WTC11 (cell line): ENCODE measurements around the gene SLK. TPM values are rescaled to one million over a fixed set of nuclear protein-coding genes. Genes with fewer than 3 reads are reported as not detected.
A peak's percentile ranks its signal among the peaks of the same experiment; 100 is the strongest.

Source experiments
- ATAC-seq: fragments of 200-7000 bp; cut with Tn5 transposase; 2 replicates; pipeline ENCODE4 v1.10.0; 2021; ENCODE audit warnings: mild to moderate bottlenecking, moderate library complexity
- CTCF ChIA-PET: fragments of 300-600 bp; sonication (Branson Sonifier 250); formaldehyde crosslinking; loops from one replicate; lab custom pipeline; 2021; ENCODE audit warnings: antibody characterized with exemption; lab: Charles Lee
- POLR2A ChIA-PET: fragments of 350-600 bp; sonication (Branson Sonifier 250); formaldehyde crosslinking; loops from one replicate; lab custom pipeline; 2021; ENCODE audit warnings: antibody characterized with exemption; lab: Charles Lee
- DNase-seq: peaks from one replicate; pipeline ENCODE4 v3.0.0; 2021; ENCODE audit warnings: low spot score
- H3K27ac Mint-ChIP-seq: 2 replicates; pipeline ENCODE4 v1.8.0; 2021; ENCODE audit warnings: mixed read lengths
- H3K27me3 Mint-ChIP-seq: 2 replicates; pipeline ENCODE4 v1.8.0; 2021; ENCODE audit warnings: low read depth, mild to moderate bottlenecking, moderate library complexity, mixed read lengths
- H3K36me3 Mint-ChIP-seq: 2 replicates; pipeline ENCODE4 v1.8.0; 2021; ENCODE audit warnings: mixed read lengths
- H3K4me1 Mint-ChIP-seq: 2 replicates; pipeline ENCODE4 v1.8.0; 2022; ENCODE audit warnings: mixed read lengths
- H3K4me3 Mint-ChIP-seq: 2 replicates; pipeline ENCODE4 v1.8.0; 2021; ENCODE audit warnings: mild to moderate bottlenecking, moderate library complexity, mixed read lengths
- H3K9me3 Mint-ChIP-seq: 2 replicates; pipeline ENCODE4 v1.8.0; 2021; ENCODE audit warnings: mixed read lengths
- ELF4 ChIP-seq: sonication (generic); formaldehyde crosslinking; IDR thresholded peaks from 2 replicates; pipeline ENCODE4 v1.8.1; 2022; ENCODE audit warnings: low read depth, mild to moderate bottlenecking, moderate library complexity, missing genetic modification reagents
- EMX1 ChIP-seq: fragments of 250-450 bp; sonication (Bioruptor Pico); IDR thresholded peaks from 2 replicates; pipeline ENCODE4 v1.8.0; 2021; ENCODE audit warnings: mild to moderate bottlenecking
- ESRRA ChIP-seq: sonication (generic); formaldehyde crosslinking; IDR thresholded peaks from 2 replicates; pipeline ENCODE4 v1.8.1; 2022; ENCODE audit warnings: mild to moderate bottlenecking, missing genetic modification reagents, borderline replicate concordance
- FOXJ3 ChIP-seq: sonication (generic); formaldehyde crosslinking; IDR thresholded peaks from 2 replicates; pipeline ENCODE4 v1.9.0; 2021; ENCODE audit warnings: missing genetic modification reagents, mild to moderate bottlenecking, borderline replicate concordance
- GABPB1 ChIP-seq: sonication (generic); formaldehyde crosslinking; IDR thresholded peaks from 2 replicates; pipeline ENCODE4 v1.8.1; 2023; ENCODE audit warnings: mild to moderate bottlenecking, missing genetic modification reagents
- GRHL2 ChIP-seq: fragments of 250-450 bp; sonication (Bioruptor Pico); IDR thresholded peaks from 2 replicates; pipeline ENCODE4 v1.8.0; 2022; ENCODE audit warnings: mild to moderate bottlenecking, moderate library complexity; ENCODE audit not compliant: insufficient replicate concordance, severe bottlenecking
- GTF2I ChIP-seq: fragments of 250-450 bp; sonication (Bioruptor Pico); conservative IDR thresholded peaks from 2 replicates; pipeline ENCODE4 v1.4.0; 2021; ENCODE audit warnings: mild to moderate bottlenecking
- NFATC4 ChIP-seq: fragments of 250-450 bp; sonication (Bioruptor Pico); IDR thresholded peaks from 2 replicates; pipeline ENCODE4 v1.9.0; 2021; ENCODE audit warnings: mild to moderate bottlenecking
- NR1H2 ChIP-seq: sonication (generic); formaldehyde crosslinking; IDR thresholded peaks from 2 replicates; pipeline ENCODE4 v1.9.0; 2021; ENCODE audit warnings: mild to moderate bottlenecking, moderate library complexity, missing genetic modification reagents
- RORB ChIP-seq: fragments of 250-450 bp; sonication (Bioruptor Pico); IDR thresholded peaks from 2 replicates; pipeline ENCODE4 v1.9.0; 2021; ENCODE audit warnings: mild to moderate bottlenecking
- TP53 ChIP-seq: sonication (generic); formaldehyde crosslinking; IDR thresholded peaks from 2 replicates; pipeline ENCODE4 v1.8.1; 2023; ENCODE audit warnings: mild to moderate bottlenecking, missing genetic modification reagents
- ZBTB21 ChIP-seq: sonication (generic); formaldehyde crosslinking; IDR thresholded peaks from 2 replicates; pipeline ENCODE4 v1.8.1; 2023; ENCODE audit warnings: mild to moderate bottlenecking, missing genetic modification reagents, borderline replicate concordance
- ZNF219 ChIP-seq: sonication (generic); formaldehyde crosslinking; IDR thresholded peaks from 2 replicates; pipeline ENCODE4 v1.8.0; 2023; ENCODE audit warnings: missing genetic modification reagents, mild to moderate bottlenecking, borderline replicate concordance
- ZNF416 ChIP-seq: fragments of 250-450 bp; sonication (Bioruptor Pico); IDR thresholded peaks from 2 replicates; pipeline ENCODE4 v1.9.0; 2021; ENCODE audit warnings: mild to moderate bottlenecking, inconsistent platforms
- total RNA-seq: library from RNA; stranded (reverse); gene quantifications from 3 replicates; pipeline ENCODE4 v1.2.3, GENCODE V29; 2021
- TF ChIP-seq, protein P1 (sequence below): fragments of 250-450 bp; sonication (Bioruptor Pico); IDR thresholded peaks from 2 replicates; pipeline ENCODE4 v2.1.2; 2022; ENCODE audit warnings: mild to moderate bottlenecking, moderate library complexity
- TF ChIP-seq, protein P2 (sequence below): sonication (generic); formaldehyde crosslinking; IDR thresholded peaks from 2 replicates; pipeline ENCODE4 v1.8.1; 2022; ENCODE audit warnings: low read depth, mild to moderate bottlenecking, moderate library complexity, missing genetic modification reagents, borderline replicate concordance
- TF ChIP-seq, protein P3 (sequence below): sonication (generic); formaldehyde crosslinking; IDR thresholded peaks from 2 replicates; pipeline ENCODE4 v1.8.0; 2023; ENCODE audit warnings: missing genetic modification reagents
- TF ChIP-seq, protein P4 (sequence below): sonication (generic); formaldehyde crosslinking; IDR thresholded peaks from 2 replicates; pipeline ENCODE4 v1.8.1; 2022; ENCODE audit warnings: mild to moderate bottlenecking, moderate library complexity, missing genetic modification reagents
- TF ChIP-seq, protein P5 (sequence below): sonication (generic); formaldehyde crosslinking; IDR thresholded peaks from 2 replicates; pipeline ENCODE4 v1.8.0; 2022; ENCODE audit warnings: mild to moderate bottlenecking, missing genetic modification reagents

Gene SLK
- total RNA-seq, 1 experiment from 2014 or later: 19.2 TPM

DNA sequence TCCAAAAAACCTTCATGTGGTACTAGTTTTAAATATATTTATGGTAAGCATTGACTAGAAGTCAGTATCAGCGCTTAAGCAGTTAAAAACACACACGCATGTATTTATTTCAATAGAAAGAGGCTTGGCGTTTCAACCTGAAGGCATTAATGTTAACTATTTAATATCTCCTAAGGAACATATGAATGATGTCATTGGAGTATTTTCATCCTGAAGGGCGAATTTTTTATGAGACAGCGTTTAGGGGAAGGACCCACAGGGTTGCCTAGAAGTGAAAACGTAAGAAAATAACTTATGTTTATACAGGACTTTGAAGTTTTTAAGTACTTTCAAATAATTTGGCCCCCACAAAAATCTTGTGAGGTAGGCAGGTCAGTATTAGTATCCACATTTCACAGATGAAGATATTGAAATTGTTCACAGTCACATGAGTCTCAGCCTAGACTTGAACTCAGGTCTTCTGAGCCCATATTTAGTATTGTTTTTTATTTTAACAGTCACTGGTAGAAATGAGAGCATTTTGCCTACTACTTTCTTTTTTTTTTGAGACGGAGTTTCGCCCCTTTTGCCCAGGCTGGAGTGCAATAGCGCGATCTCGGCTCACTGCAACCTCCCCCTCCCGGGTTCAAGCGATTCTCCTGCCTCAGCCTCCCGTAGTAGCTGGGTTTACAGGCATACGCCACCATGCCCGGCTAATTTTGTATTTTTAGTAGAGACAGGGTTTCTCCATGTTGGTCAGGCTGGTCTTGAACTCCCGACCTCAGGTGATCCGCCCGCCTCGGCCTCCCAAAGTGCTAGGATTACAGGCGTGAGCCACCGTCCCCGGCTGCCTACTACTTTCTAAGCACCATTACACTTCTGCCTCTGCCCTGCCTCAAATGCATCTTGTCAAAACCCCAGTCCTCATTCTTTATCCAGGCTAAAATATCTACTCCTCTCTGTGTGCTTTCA lies 1.8 kb downstream of the SLK start (continued):
- TF ChIP-seq TP53: no peak
- TF ChIP-seq NFATC4 (CRISPR knock-in tag): no peak
- TF ChIP-seq ZNF219 (CRISPR knock-in tag): no peak
- no peak for TF ChIP-seq EMX1 (CRISPR knock-in tag)

DNA sequence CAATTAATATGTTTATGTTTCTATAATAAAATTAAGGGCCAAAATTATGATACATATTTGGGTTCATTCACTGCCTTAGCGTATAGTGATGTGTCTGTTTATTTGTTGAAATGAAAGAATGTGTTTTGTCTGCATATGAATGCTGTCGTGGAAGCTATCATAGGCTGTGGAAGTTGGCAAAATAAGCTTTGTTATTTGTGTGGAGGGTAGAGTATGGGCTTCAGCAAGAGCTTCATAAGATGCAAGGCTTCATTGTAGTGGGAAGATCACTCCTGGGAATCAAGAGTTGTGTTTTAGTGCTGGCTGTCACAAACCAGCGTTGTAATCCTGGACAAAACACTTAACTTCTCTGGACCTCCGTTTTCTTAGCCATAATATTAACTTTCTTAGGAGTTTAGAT lies 2.5 kb downstream of the SLK start:
- peak overlapping the region; percentile 87 for H3K4me3 Mint-ChIP-seq
- H3K4me1 Mint-ChIP-seq: peaks cover 31% of the 10 kb centered on the region
- H3K9me3 Mint-ChIP-seq: 0 out of 2 replicates have a peak, but pooled peaks cover 3% of the 10 kb centered on the region
- ChIA-PET CTCF (interaction anchor here (1.7 to 2.1 kb wide), 2 partner anchors 13 to 81 kb away, joined by 4 to 6 read pairs; no protein-coding TSS in a partner anchor), POLR2A (no interaction called here)
- ATAC-seq: no peak
- H3K27ac Mint-ChIP-seq: no peak overlapping the region
- H3K36me3 Mint-ChIP-seq: no peaks in the 10 kb centered on the region
- no peak for DNase-seq
- no peak for TF ChIP-seq GTF2I
- TF ChIP-seq NR1H2 (CRISPR knock-in tag): no peak
- no peak for TF ChIP-seq ELF4
- no peak for TF ChIP-seq ZNF416 (CRISPR knock-in tag)
- no peak for TF ChIP-seq GABPB1
- TF ChIP-seq RORB (CRISPR knock-in tag): no peak
- TF ChIP-seq, protein P1, sequence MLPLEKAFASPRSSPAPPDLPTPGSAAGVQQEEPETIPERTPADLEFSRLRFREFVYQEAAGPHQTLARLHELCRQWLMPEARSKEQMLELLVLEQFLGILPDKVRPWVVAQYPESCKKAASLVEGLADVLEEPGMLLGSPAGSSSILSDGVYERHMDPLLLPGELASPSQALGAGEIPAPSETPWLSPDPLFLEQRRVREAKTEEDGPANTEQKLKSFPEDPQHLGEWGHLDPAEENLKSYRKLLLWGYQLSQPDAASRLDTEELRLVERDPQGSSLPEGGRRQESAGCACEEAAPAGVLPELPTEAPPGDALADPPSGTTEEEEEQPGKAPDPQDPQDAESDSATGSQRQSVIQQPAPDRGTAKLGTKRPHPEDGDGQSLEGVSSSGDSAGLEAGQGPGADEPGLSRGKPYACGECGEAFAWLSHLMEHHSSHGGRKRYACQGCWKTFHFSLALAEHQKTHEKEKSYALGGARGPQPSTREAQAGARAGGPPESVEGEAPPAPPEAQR (CRISPR knock-in tag): no peak
- TF ChIP-seq, protein P2, sequence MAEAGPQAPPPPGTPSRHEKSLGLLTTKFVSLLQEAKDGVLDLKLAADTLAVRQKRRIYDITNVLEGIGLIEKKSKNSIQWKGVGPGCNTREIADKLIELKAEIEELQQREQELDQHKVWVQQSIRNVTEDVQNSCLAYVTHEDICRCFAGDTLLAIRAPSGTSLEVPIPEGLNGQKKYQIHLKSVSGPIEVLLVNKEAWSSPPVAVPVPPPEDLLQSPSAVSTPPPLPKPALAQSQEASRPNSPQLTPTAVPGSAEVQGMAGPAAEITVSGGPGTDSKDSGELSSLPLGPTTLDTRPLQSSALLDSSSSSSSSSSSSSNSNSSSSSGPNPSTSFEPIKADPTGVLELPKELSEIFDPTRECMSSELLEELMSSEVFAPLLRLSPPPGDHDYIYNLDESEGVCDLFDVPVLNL: no peak
- TF ChIP-seq, protein P3, sequence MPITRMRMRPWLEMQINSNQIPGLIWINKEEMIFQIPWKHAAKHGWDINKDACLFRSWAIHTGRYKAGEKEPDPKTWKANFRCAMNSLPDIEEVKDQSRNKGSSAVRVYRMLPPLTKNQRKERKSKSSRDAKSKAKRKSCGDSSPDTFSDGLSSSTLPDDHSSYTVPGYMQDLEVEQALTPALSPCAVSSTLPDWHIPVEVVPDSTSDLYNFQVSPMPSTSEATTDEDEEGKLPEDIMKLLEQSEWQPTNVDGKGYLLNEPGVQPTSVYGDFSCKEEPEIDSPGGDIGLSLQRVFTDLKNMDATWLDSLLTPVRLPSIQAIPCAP (CRISPR knock-in tag): no peak
- no peak for TF ChIP-seq GRHL2
- TF ChIP-seq FOXJ3 (CRISPR knock-in tag): no peak
- TF ChIP-seq ESRRA (CRISPR knock-in tag): no peak
- TF ChIP-seq, protein P4, sequence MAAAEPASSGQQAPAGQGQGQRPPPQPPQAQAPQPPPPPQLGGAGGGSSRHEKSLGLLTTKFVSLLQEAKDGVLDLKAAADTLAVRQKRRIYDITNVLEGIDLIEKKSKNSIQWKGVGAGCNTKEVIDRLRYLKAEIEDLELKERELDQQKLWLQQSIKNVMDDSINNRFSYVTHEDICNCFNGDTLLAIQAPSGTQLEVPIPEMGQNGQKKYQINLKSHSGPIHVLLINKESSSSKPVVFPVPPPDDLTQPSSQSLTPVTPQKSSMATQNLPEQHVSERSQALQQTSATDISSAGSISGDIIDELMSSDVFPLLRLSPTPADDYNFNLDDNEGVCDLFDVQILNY (CRISPR knock-in tag): no peak
- TF ChIP-seq ZBTB21 (CRISPR knock-in tag): no peak
- TF ChIP-seq, protein P5, sequence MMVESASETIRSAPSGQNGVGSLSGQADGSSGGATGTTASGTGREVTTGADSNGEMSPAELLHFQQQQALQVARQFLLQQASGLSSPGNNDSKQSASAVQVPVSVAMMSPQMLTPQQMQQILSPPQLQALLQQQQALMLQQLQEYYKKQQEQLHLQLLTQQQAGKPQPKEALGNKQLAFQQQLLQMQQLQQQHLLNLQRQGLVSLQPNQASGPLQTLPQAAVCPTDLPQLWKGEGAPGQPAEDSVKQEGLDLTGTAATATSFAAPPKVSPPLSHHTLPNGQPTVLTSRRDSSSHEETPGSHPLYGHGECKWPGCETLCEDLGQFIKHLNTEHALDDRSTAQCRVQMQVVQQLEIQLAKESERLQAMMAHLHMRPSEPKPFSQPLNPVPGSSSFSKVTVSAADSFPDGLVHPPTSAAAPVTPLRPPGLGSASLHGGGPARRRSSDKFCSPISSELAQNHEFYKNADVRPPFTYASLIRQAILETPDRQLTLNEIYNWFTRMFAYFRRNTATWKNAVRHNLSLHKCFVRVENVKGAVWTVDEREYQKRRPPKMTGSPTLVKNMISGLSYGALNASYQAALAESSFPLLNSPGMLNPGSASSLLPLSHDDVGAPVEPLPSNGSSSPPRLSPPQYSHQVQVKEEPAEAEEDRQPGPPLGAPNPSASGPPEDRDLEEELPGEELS (CRISPR knock-in tag): no peak
- peaks cover 13% of the 10 kb centered on the region for H3K27me3 Mint-ChIP-seq
